WTC11 (cell line): ENCODE results near the gene CD4. TPM values are rescaled to one million over a fixed set of nuclear protein-coding genes. Genes with fewer than 3 reads are reported as not detected.

Source experiments
- ATAC-seq: fragments of 200-7000 bp; cut with Tn5 transposase; 2 replicates; pipeline ENCODE4 v1.10.0; 2021; ENCODE audit warnings: mild to moderate bottlenecking, moderate library complexity
- CTCF ChIA-PET: fragments of 300-600 bp; sonication (Branson Sonifier 250); formaldehyde crosslinking; loops from one replicate; lab custom pipeline; 2021; ENCODE audit warnings: antibody characterized with exemption; lab: Charles Lee
- POLR2A ChIA-PET: fragments of 350-600 bp; sonication (Branson Sonifier 250); formaldehyde crosslinking; loops from one replicate; lab custom pipeline; 2021; ENCODE audit warnings: antibody characterized with exemption; lab: Charles Lee
- DNase-seq: peaks from one replicate; pipeline ENCODE4 v3.0.0; 2021; ENCODE audit warnings: low spot score
- H3K27ac Mint-ChIP-seq: 2 replicates; pipeline ENCODE4 v1.8.0; 2021; ENCODE audit warnings: mixed read lengths
- H3K27me3 Mint-ChIP-seq: 2 replicates; pipeline ENCODE4 v1.8.0; 2021; ENCODE audit warnings: low read depth, mild to moderate bottlenecking, moderate library complexity, mixed read lengths
- H3K36me3 Mint-ChIP-seq: 2 replicates; pipeline ENCODE4 v1.8.0; 2021; ENCODE audit warnings: mixed read lengths
- H3K4me1 Mint-ChIP-seq: 2 replicates; pipeline ENCODE4 v1.8.0; 2022; ENCODE audit warnings: mixed read lengths
- H3K4me3 Mint-ChIP-seq: 2 replicates; pipeline ENCODE4 v1.8.0; 2021; ENCODE audit warnings: mild to moderate bottlenecking, moderate library complexity, mixed read lengths
- H3K9me3 Mint-ChIP-seq: 2 replicates; pipeline ENCODE4 v1.8.0; 2021; ENCODE audit warnings: mixed read lengths
- AR ChIP-seq: fragments of 250-450 bp; sonication (Bioruptor Pico); IDR thresholded peaks from 2 replicates; pipeline ENCODE4 v1.9.0; 2021; ENCODE audit warnings: mild to moderate bottlenecking
- ATF1 ChIP-seq: sonication (generic); formaldehyde crosslinking; IDR thresholded peaks from 2 replicates; pipeline ENCODE4 v1.8.1; 2023; ENCODE audit warnings: mild to moderate bottlenecking, moderate library complexity, missing genetic modification reagents
- CREM ChIP-seq: sonication (generic); formaldehyde crosslinking; IDR thresholded peaks from 2 replicates; pipeline ENCODE4 v1.8.1; 2022; ENCODE audit warnings: mild to moderate bottlenecking, missing genetic modification reagents, moderate library complexity
- ETV6 ChIP-seq: sonication (generic); formaldehyde crosslinking; IDR thresholded peaks from 2 replicates; pipeline ENCODE4 v1.8.1; 2022; ENCODE audit warnings: mild to moderate bottlenecking, missing genetic modification reagents
- MLX ChIP-seq: sonication (generic); formaldehyde crosslinking; IDR thresholded peaks from 2 replicates; pipeline ENCODE4 v1.8.1; 2023; ENCODE audit warnings: mild to moderate bottlenecking, missing genetic modification reagents, moderate library complexity
- MXD4 ChIP-seq: fragments of 250-450 bp; sonication (Bioruptor Pico); IDR thresholded peaks from 2 replicates; pipeline ENCODE4 v1.8.0; 2021; ENCODE audit warnings: mild to moderate bottlenecking, moderate library complexity, borderline replicate concordance
- NFATC4 ChIP-seq: fragments of 250-450 bp; sonication (Bioruptor Pico); IDR thresholded peaks from 2 replicates; pipeline ENCODE4 v1.9.0; 2021; ENCODE audit warnings: mild to moderate bottlenecking
- RORB ChIP-seq: fragments of 250-450 bp; sonication (Bioruptor Pico); IDR thresholded peaks from 2 replicates; pipeline ENCODE4 v1.9.0; 2021; ENCODE audit warnings: mild to moderate bottlenecking
- SP1 ChIP-seq: sonication (generic); formaldehyde crosslinking; conservative IDR thresholded peaks from 2 replicates; pipeline ENCODE4 v1.8.1; 2022; ENCODE audit warnings: missing genetic modification reagents
- TP53 ChIP-seq: sonication (generic); formaldehyde crosslinking; IDR thresholded peaks from 2 replicates; pipeline ENCODE4 v1.8.1; 2023; ENCODE audit warnings: mild to moderate bottlenecking, missing genetic modification reagents
- ZNF138 ChIP-seq: sonication (generic); formaldehyde crosslinking; conservative IDR thresholded peaks from 2 replicates; pipeline ENCODE4 v1.8.1; 2022; ENCODE audit warnings: mild to moderate bottlenecking, moderate library complexity, missing genetic modification reagents
- ZNF219 ChIP-seq: sonication (generic); formaldehyde crosslinking; IDR thresholded peaks from 2 replicates; pipeline ENCODE4 v1.8.0; 2023; ENCODE audit warnings: missing genetic modification reagents, mild to moderate bottlenecking, borderline replicate concordance
- ZNF532 ChIP-seq: fragments of 250-450 bp; sonication (Bioruptor Pico); IDR thresholded peaks from 2 replicates; pipeline ENCODE4 v1.9.0; 2021; ENCODE audit warnings: mild to moderate bottlenecking, borderline replicate concordance
- total RNA-seq: library from RNA; stranded (reverse); gene quantifications from 3 replicates; pipeline ENCODE4 v1.2.3, GENCODE V29; 2021
- TF ChIP-seq, protein P1 (sequence below): fragments of 200-600 bp; IDR thresholded peaks from 2 replicates; pipeline ENCODE4 v1.8.0; 2022; ENCODE audit warnings: antibody characterized with exemption
- TF ChIP-seq, protein P2 (sequence below): sonication (generic); formaldehyde crosslinking; IDR thresholded peaks from 2 replicates; pipeline ENCODE4 v1.8.1; 2022; ENCODE audit warnings: mild to moderate bottlenecking, moderate library complexity, missing genetic modification reagents
- TF ChIP-seq, protein P3 (sequence below): sonication (generic); formaldehyde crosslinking; IDR thresholded peaks from 2 replicates; pipeline ENCODE4 v1.8.0; 2023; ENCODE audit warnings: missing genetic modification reagents

The CD4 gene
- total RNA-seq, 1 experiment from 2014 or later: 2.5 TPM

DNA sequence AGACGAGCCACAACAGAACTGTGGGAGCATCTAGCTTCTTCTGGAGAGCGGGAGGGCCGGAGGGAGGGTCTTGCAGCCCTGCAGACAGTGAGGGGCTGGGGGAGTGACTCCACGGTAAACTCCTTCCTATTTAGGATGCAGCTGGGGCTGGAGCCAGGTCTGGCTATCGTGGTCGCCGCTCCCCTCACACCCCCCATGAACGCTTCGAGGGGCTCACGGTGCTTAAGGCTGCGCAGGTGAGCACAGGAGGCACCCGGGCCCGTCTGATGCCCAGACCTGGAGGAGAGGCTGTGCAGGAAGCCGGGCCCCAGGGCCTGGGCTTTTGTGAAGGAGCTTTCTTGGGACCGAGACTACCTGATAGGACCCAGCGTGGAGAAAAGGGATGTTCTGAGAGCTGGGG is 47.5 kb downstream of the CD4 start:
- H3K4me3 Mint-ChIP-seq: no peak overlapping the region
- no peak overlapping the region for H3K27ac Mint-ChIP-seq
- peaks cover 14% of the 10 kb centered on the region for H3K4me1 Mint-ChIP-seq
- ChIA-PET CTCF (interaction anchor here (0.5 to 5.1 kb wide), 6 partner anchors 15 to 83 kb away, joined by 3 to 54 read pairs (median 14); partner anchors contain the start of genes CDCA3, MLF2, PTMS and USP5), POLR2A (interaction anchor here (1.4 kb wide), 1 partner anchor 14 kb away, joined by 3 read pairs; the partner anchor contains the start of gene CDCA3)
- DNase-seq (no peak), ATAC-seq (no peak)
- no peak for TF ChIP-seq CREM
- no peak for TF ChIP-seq ATF1 (CRISPR knock-in tag)
- TF ChIP-seq, protein P1, sequence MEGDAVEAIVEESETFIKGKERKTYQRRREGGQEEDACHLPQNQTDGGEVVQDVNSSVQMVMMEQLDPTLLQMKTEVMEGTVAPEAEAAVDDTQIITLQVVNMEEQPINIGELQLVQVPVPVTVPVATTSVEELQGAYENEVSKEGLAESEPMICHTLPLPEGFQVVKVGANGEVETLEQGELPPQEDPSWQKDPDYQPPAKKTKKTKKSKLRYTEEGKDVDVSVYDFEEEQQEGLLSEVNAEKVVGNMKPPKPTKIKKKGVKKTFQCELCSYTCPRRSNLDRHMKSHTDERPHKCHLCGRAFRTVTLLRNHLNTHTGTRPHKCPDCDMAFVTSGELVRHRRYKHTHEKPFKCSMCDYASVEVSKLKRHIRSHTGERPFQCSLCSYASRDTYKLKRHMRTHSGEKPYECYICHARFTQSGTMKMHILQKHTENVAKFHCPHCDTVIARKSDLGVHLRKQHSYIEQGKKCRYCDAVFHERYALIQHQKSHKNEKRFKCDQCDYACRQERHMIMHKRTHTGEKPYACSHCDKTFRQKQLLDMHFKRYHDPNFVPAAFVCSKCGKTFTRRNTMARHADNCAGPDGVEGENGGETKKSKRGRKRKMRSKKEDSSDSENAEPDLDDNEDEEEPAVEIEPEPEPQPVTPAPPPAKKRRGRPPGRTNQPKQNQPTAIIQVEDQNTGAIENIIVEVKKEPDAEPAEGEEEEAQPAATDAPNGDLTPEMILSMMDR: no peak
- TF ChIP-seq ZNF138 (CRISPR knock-in tag): no peak
- TF ChIP-seq ZNF219: no peak
- no peak for TF ChIP-seq ZNF532 (CRISPR knock-in tag)
- TF ChIP-seq TP53 (CRISPR knock-in tag): no peak
- TF ChIP-seq ETV6: no peak
- no peak for TF ChIP-seq RORB
- TF ChIP-seq, protein P2, sequence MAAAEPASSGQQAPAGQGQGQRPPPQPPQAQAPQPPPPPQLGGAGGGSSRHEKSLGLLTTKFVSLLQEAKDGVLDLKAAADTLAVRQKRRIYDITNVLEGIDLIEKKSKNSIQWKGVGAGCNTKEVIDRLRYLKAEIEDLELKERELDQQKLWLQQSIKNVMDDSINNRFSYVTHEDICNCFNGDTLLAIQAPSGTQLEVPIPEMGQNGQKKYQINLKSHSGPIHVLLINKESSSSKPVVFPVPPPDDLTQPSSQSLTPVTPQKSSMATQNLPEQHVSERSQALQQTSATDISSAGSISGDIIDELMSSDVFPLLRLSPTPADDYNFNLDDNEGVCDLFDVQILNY (CRISPR knock-in tag): no peak
- no peak for TF ChIP-seq SP1 (CRISPR knock-in tag)
- TF ChIP-seq MLX (CRISPR knock-in tag): no peak
- no peak for TF ChIP-seq MXD4
- TF ChIP-seq AR (CRISPR knock-in tag): no peak
- no peak for TF ChIP-seq NFATC4
- TF ChIP-seq, protein P3, sequence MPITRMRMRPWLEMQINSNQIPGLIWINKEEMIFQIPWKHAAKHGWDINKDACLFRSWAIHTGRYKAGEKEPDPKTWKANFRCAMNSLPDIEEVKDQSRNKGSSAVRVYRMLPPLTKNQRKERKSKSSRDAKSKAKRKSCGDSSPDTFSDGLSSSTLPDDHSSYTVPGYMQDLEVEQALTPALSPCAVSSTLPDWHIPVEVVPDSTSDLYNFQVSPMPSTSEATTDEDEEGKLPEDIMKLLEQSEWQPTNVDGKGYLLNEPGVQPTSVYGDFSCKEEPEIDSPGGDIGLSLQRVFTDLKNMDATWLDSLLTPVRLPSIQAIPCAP (CRISPR knock-in tag): no peak
- H3K36me3 Mint-ChIP-seq: peaks cover 48% of the 10 kb centered on the region
- H3K27me3 Mint-ChIP-seq: no peaks in the 10 kb centered on the region
- no peaks in the 10 kb centered on the region for H3K9me3 Mint-ChIP-seq
